Right lung (tissue), 5 donors: ENCODE data around the gene SLC15A2. TPM values are rescaled to one million over a fixed set of nuclear protein-coding genes. Genes with fewer than 3 reads are reported as not detected.
"Not testable (repeated sequence)": the region's sequence is repeated elsewhere in the genome, so short reads cannot be mapped to it uniquely, and the experiment has no call there.

ENCODE experiments used
- DNase-seq, 2 donors: peaks; one replicate each; pipeline ENCODE4 v3.0.0-alpha.2; 2013
- polyA plus RNA-seq, 5 donors: library from polyadenylated mRNA; unstranded; fragments of 120-200 nt; gene quantifications; one replicate each; pipeline versions ENCODE4 v1.2.1 to v1.2.3, GENCODE V29; 2013; ENCODE audit warnings: inconsistent platforms in 1 of 5, low replicate concordance in 1 of 5; ENCODE audit not compliant: insufficient read length in 5 of 5, insufficient read depth in 1 of 5

SLC15A2 gene
- polyA plus RNA-seq, 5 donors = 13.4 to 29.5 (median 26.0) TPM

DNA sequence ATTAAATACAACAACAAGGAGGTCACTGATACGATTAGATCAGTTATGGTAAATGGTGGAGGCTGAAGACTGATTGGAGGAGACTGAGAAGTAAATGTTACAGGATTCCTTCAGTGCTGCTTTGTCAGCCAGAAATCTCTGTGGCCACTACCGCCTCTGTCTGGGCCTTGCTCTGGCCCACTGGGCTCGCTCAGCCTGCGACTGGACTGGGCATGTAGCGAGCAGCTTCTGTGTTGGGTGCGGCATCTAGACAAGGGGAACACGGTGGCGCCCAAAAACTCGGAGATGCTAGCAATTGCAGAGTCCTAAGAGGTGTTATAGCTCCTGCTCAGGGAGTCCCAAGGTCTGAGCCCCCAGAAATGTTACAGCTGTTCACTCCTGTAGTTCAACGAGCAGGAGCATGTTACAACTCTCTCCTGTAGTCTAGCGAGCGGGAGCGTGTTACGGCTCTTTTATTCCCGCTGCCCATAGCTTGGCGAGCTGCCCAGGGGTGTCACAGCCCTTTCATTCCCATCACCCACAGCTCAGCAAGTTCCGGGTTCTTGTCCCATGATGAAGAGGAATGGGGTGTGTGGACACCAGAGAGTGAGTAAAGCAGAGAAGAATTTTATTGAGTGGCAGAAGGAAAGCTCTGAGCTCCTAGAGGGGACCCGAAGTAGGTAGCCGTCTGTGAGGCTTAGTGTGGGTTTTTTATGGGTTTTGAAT is 24.7 kb downstream of the SLC15A2 start:
- no peak for DNase-seq

DNA sequence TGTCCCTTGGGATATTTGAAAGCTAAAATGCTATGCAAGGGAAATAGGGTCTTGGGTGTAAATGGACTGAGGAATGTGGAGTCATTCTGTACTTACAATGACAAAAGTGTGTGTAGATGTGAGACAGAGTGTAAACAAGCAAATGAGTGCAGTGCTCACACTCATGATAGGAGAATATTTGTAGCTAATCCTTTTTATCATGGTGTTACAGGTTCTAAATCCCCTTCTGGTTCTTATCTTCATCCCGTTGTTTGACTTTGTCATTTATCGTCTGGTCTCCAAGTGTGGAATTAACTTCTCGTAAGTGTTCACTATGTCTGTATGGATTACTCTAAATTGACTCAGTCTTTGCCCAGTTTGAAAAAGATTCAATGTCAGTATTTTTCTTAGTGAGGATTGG is 30.5 kb downstream of the SLC15A2 start:
- DNase-seq = no peak

DNA sequence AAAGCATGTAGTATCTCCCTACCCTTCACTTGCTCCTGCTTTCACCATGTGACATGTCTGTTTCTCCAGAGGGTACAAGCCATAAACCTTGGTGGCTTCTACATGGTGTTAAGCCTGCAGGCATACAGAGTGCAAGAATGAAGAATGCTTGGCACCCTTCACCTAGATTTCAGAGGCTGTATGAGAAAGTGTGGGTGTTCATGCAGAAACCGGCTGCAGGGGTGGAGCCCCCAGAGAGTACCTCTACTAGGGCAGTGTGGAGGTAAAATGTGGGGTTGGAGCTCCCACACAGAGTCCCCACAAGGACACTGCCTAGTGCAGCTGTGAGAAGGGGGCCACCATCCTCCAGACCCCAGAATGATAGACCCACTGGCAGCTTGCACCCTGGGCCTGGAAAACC is 32.2 kb downstream of the SLC15A2 start:
- no peak for DNase-seq

DNA sequence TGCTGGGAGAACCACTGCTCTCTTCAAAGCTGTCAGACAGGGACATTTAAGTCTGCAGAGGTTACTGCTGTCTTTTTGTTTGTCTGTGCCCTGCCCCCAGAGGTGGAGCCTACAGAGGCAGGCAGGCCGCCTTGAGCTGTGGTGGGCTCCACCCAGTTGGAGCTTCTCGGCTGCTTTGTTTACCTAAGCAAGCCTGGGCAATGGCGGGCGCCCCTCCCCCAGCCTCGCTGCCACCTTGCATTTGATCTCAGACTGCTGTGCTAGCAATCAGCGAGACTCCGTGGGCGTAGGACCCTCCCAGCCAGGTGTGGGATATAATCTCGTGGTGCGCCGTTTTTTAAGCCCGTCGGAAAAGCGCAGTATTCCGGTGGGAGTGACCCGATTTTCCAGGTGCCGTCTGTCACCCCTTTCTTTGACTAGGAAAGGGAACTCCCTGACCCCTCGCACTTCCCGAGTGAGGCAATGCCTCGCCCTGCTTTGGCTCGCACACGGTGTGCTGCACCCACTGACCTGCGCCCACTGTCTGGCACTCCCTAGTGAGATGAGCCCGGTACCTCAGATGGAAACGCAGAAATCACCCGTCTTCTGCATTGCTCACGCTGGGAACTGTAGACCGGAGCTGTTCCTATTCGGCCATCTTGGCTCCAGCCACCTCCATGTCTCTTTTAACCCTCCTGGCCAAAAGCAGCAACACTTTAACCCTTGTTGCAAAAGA is 44.1 kb downstream of the SLC15A2 start:
- not testable (repeated sequence) for DNase-seq

DNA sequence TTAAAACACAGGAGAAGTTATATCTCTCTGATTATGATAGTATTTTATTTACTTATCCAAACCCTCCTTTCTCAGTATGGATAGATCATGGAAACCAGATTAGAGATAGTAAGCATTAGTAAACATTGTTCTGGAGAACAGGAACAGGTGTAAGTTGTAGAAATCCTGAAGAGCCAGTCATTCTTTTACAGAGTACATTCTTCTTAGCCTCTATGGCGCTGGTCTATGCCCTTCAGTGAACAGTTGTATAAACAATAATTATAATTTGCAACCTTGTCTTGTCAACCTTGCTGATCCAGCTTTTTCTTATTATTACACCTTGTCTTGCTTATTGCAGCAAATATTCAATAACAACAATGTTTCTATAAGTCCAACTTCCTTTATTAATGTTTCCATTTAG is 47.4 kb downstream of the SLC15A2 start:
- DNase-seq = no peak

DNA sequence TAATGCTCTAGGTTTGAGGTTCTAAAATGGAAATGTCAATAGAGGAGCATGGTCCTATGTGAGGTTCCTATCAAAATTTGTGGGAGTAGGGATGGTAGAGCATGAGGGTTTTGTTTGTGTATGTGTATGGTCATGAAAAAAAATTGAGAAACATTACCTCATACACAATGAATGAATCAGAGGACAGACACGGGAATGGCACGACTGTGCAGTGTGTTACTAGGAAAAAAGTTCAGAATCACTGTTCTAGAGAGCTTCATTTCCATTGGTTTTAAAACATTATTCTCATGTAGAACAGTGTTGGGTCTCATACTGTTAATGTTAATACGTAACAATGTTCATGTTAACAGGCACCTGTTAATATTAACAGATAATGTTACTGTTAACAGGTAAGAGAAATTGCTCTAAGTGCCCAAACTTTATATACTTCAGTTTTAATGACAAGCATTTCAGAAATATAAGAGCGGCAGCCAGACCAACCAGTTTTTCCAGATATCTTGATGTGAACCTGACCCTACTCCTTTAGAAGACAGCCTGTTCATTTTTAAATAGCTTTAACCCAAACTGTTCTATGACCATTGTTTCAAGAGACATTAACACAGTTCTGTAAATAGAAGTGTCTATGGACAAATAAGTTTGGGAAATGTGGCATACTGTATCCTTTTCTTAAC is 48.0 kb downstream of the SLC15A2 start:
- peak; percentile 32 to 51 for DNase-seq

DNA sequence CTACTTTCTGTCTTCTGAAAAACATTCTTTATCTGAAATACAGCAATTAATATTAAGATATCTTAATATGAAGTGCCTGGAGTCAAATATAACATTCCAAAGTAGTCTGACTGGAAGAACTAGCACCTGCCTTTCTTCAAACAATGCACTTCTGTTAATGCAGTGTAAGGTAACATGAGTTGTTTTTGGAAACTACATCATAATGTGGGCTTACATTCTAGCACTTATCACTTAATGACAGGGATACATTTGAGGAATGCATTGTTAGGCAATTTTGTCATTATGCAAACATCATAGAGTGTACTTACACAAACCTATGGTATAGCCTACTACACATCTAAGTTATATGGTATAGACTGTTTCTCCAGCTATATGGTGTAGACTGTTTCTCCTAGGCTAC is 49.2 kb downstream of the SLC15A2 start:
- no peak for DNase-seq

DNA sequence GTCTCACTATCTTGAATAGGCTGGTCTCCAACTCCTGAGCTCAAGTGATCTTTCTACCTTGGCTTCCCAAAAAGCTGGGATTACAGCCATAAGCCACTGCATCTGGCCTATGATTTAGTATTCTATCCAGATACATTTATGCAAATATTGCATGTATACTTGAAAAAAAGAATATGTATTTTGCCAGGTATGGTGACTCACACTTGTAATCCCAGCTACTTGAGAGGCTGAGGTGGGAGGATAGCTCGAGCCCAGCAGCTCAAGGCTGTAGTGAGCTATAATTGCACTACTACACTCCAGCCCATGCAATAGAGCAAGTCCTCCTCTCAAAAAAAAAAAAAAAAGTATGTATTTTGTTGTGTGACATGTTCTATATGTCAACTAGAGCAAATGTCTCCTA is 54.4 kb downstream of the SLC15A2 start:
- DNase-seq = no peak

DNA sequence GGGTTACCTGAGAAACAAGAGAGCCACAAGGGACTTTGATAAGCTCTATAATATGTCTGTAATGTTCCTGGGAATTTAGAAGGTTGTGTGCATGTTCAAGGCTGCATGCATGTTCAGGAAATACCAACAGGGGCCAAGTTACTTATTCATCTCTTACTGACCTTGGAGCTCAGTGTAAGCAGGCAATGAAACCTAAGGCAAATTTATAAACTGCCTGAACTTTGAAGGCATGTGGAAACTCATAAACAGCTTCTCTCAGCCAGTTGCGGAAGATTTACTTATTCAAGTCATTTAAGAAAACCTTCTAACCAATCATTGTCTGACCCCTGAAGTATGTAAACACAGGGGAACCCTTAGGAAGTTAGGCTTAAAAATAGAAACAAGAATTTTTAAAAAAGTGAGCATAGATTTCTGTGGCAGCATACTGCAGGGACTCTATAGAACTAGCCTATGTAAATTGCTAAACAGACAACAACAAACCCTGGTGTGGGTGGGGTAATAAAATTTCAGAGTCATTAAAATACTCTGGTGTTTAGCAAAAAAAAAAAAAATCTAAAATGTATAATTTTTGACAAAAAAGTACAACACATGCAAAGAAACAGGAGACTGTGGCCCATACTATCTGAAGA is 57.2 kb downstream of the SLC15A2 start:
- no peak for DNase-seq

DNA sequence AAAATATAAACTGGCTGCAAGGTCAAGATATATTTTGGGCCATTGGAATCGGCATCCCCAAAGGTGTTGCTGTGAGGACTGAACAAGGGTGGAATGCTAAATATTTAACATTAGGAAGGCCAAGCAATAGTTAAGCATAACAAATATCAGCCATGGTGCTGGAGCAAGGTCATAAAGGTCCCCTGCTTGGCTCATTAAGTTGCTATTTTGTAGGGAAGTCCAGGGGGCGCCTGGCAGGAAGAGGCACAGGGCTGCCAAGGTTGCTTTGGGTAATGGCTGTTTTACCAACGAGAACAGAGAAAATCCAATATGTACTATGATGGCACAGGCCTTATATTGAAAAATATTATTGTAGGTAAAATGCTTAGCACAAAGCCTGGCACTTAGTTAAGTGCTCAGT is 62.2 kb downstream of the SLC15A2 start:
- DNase-seq = no peak

DNA sequence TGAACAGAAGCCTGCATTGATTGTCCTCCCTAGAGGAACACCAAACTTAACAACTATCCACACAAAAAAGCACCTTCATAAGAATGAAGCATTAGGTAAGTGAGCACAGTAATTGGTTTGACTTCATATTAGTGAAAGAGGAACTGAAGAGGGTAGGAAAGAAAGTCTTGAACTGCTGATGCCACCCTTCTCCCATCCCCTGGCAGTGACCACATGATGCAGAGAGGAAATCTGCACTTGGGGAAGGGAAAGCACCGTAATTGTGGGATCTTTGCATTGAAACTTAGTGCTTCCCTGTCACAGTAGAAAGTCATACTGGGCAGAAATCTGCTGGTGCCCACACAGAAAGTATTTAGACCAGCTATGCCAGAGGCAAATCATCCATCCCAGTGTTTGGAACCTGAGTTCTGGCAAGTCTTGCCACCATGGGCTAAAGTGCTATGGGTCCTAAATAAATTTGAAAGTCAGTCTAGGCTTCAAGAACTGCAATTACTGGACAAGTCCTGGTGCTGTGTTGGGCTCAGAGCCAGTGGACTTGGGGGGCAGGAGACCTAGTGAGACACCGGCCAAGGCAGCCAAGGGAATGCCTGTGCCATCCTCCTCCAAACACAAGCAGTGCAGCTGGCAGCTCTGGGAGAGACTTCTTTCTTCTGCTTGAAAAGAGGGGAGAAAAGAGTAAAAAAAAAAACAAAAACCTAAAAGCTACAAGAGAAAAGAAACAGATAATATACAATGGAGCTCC is 63.6 kb downstream of the SLC15A2 start:
- no peak for DNase-seq

DNA sequence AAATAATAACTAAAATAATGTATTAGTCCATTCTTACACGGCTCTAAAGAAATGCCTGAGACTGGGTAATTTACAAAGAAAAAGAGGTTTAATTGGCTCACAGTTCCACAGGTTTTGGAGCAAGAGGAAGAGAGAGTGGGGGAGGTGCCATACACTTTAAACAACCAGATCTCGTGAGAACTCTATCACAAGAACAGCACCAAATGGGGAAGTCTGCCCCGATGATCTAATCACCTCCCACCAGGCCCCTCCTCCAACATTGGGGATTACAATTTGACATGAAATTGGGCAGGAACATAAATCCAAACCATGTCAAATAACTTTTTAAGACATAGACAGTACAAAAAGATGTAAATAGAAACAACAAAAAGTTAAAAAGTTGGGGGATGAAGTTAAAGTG is 64.6 kb downstream of the SLC15A2 start:
- DNase-seq = no peak

DNA sequence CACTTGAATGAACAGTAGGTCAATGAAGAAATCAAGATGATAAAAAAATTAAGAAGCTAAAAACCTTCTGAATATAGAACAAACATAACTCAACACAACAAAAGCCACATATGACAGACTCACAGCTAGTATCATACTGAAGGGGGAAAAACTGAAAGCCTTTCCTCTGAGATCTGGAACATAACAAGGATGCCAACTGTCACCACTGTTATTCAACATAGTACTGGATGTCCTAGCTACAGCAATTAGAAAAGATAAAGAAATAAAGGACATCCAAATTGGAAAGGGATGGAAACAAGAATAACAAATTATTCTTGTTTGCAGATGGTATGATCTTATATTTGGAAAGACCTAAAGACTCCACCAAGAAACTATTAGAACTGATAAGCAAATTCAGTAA is 67.1 kb downstream of the SLC15A2 start:
- no peak for DNase-seq

DNA sequence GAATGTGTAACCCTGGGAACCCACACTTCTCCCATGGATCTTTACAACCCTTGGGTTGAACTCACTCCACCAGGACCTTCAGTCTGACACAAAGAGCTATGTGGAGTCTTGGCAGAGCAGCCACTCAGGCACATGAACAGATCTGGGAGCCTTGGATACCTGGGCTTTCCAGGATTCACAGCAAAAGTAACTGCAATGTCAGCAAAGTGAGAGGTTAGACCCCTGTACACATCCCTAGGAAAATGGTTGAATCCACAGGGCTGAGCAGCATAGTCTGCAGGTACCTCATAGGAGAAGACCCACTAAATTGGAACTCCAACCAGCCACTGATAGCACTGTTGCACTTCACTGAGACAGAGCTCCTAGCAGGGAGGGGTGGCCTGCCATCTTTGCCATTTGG is 68.2 kb downstream of the SLC15A2 start:
- no peak for DNase-seq

DNA sequence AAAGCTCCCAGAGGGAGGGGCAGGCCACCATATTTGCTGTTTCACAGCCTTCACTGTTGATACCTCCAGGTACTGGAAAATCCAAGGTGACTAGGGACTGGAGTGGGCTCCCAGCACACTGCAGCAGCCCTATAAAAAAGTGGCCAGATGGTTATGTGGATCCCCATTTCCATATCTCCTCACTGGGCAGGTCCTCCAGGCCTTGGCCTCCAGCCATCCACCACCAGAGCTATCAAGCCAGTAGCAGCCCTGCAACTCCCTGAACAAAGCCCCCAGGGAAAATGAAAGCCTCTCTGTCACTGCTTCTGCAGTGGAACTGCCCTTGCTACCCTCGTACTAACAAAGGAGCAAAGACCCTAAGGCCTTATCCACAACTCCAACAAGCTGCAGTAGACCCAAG is 69.4 kb downstream of the SLC15A2 start:
- no peak for DNase-seq

DNA sequence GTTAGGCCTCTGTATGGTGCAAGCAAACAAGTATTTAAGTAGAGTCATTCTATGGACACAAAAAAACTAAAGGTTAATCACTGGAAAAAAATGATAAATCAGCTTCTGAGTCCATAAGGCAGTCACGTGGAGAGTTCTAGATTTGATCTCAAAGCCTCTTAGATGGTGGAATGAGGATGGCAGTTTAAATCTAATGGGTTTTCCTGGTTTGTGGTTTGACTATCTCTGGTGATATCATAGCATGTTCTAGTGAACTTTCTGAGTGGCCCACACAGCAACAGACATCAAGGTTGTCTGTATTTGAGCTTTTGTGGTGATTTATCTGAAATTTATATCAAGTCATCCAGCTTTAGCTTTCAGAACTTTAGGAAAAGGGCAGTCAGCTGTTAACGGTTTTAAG is 75.4 kb downstream of the SLC15A2 start:
- no peak for DNase-seq

DNA sequence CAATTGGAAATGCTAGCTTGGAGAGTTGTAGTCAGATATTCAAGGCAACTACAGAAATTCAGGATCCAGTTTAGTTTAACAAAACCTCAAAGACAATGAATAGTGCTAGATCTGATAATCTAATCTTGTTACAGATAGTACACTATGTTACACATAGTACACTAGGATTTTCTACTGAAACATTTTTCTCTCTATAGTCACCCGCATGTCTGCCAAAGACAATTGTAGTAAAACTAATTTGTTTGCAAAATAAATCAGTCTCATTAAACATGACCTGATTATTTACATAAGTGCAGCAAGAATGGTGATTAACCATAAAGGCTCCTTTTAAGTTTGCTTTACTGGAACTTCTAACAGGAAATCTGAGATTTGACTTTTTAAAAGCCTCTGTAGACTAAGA is 75.8 kb downstream of the SLC15A2 start:
- DNase-seq = no peak

DNA sequence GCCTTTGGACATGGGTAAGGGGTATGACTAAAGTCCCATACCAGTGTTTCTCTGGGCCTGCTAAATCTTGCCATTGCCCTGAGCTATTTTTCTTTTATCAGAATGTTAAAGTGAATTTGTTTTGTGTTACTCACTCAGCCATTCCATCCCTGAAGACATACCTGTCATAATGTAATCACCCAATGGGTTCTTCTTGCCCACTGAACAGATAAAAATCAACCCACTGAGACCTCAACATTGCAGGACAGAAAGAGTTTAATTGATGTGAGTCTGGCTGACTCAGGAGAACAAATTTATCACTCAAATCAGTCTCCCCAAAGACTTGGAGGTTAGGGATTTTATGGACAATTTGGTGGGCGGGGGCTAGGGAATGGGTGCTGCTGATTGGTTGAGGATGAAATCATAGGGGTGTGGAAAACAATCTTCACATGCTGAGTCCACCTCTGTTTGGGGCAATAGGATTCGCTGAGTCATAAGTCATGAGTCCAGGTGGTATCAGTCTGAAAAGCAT is 80.5 kb downstream of the SLC15A2 start:
- no peak for DNase-seq

DNA sequence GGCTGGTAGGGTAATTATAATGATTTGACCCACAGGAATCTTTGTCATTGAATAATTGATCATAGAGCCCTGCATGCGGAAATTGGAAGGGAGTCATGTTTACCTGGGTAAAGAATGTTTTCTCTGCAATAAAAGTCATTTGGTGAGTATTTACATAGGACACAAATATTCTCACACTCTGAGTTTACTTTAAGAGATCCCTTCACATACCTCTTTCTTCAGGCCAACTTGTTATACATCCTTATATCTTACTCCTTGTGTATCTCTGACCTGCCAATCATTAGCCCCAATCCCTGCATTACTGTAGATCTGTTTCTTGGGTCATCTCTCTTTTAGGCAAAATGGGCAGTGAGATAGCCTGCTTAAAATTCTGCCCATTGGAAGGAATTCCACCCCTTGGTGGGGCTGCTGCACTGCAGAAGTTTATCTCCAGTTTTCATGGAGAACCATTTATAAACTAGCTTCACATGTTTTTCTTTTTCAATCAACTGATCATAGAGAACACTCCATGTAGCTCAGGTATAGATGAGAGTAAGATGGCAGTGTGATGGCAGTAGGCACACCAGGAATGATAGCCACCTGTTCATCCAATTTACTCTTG is 81.6 kb downstream of the SLC15A2 start:
- DNase-seq = no peak

DNA sequence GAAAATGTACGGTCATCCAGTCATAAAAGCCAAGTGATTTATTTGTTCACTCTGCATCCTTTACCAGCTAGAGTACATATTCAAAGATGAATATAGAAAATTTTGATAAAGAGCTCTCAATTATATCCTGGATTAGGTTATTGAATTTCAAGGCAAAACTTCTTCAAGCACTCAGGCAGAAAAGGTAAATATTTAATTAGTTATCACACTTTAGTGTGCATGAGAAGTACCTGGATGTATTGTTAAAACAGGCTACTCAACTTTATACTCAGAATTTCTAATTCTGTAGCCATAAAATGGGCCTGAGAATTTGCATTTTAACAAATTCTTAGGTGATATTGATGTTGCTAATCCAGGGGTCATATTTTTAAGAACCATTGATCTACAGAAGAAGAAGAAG is 82.5 kb downstream of the SLC15A2 start:
- DNase-seq = no peak

DNA sequence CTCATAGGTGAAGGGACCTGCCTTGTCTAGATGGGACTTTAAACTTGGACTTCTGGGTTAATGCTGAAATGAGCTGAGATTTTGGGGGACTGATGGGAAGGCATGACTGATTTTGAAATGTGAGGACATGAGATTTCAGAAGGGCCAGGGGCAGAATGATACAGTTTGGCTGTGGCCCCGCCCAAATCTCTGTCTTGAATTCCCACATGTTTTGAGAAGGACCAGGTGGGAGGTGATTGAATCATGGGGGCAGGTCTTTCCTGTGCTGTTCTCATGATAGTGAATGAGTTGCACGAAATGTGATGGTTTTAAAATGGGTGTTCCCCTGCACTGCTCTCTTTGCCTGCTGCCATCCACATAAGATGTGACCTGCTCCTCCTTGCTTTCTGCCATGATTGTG is 85.0 kb downstream of the SLC15A2 start:
- no peak for DNase-seq
